Mucosa of descending colon (tissue), 3 donors: ENCODE measurements around the gene GAL3ST2. TPM values are rescaled to one million over a fixed set of nuclear protein-coding genes. Genes with fewer than 3 reads are reported as not detected.

Source experiments
- ATAC-seq: fragments of 200-7000 bp; cut with Tn5 transposase; one replicate; pipeline ENCODE4 v1.9.1; 2020; ENCODE audit warnings: mild to moderate bottlenecking, moderate library complexity
- DNase-seq, 3 donors: peaks; one replicate each; pipeline ENCODE4 v3.0.0-alpha.2; 2020
- H3K36me3 ChIP-seq: fragments of 200-600 bp; one replicate; pipeline ENCODE4 v1.8.0; 2021; ENCODE audit warnings: low read depth, mild to moderate bottlenecking
- H3K4me1 ChIP-seq: fragments of 200-600 bp; one replicate; pipeline ENCODE4 v1.8.0; 2021; ENCODE audit warnings: low read depth, mild to moderate bottlenecking
- H3K4me3 ChIP-seq: fragments of 200-600 bp; one replicate; pipeline ENCODE4 v1.8.0; 2021; ENCODE audit warnings: mild to moderate bottlenecking
- H3K9me3 ChIP-seq: fragments of 200-600 bp; one replicate; pipeline ENCODE4 v1.8.0; 2021; ENCODE audit warnings: mild to moderate bottlenecking
- intact Hi-C, 2 donors: fragments of 100-400 bp; cut with DNase I in 1 of 2; cut with micrococcal nuclease in 1 of 2; formaldehyde crosslinking; loops; one replicate each; pipeline versions ENCODE4 v1.11.0 to v1.11.1; 2022; cut with DNase I, micrococcal nuclease
- total RNA-seq, 3 donors: library from RNA; stranded (reverse); fragmentation: NEBNext Ultra II Directional in 2 of 3; extraction: Animal tissue kit (Norgen Biotek cat#: 25700) in 2 of 3; gene quantifications; one replicate each; pipeline versions ENCODE4 v1.2.1 to v1.2.4, GENCODE V29; 2021 to 2023
- TF ChIP-seq, protein P1 (sequence below): fragments of 200-600 bp; IDR thresholded peaks from one replicate; pipeline ENCODE4 v1.8.0; 2022; ENCODE audit warnings: antibody characterized with exemption, mild to moderate bottlenecking
- donor health status: DM: no; HTN: no; CAD: no; lungs with moderate emphysema.
- donor health status: DM: no; HTN: no; CAD: no.
- donor health status: DM: no; HTN: yes; CAD: no.

The GAL3ST2 gene
- total RNA-seq, 3 donors from 2014 or later = 15.1 to 46.5 (median 42.4) TPM

DNA sequence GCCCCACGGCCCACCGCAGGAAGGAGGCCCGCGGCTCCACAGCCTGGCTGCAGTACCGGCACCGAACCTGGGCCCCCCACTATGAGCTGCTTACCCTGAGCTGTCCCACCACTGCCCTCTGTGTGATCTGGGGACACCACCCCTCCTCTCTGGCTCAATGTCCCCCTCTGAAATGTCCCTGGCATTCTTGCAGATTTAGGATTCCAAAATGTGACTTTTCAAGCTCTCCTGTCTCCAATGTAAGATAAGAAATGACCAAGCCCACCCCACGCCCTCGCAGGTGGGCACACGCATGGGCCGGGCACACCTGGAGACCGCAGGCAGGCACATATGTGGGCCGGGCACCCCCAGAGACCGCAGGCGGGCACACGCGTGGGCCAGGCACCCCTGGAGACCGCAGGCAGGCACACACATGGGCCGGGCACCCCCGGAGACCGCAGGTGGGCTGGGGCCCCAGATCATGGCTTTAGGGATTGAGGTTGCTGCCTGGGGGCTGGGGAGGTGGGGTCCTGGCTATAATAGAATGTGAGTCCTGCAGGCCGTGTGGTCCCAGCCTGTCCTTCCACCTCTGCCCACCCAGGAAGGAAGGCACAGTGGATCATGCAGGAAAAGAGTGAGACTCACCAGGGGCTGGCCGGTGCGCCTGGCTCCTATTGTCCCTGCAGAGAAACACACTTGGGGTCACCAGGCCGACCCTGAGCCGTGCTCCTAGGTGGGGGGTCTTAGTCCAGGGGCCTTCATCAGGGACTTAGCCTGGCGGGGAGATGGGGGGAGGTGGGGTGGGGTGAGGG is 74.9 kb downstream of the GAL3ST2 start:
- Histone ChIP-seq H3K4me1 (no peaks in the 10 kb centered on the region), H3K9me3 (no peaks in the 10 kb centered on the region), H3K36me3 (no peaks in the 10 kb centered on the region), H3K4me3 (no peak overlapping the region)
- TF ChIP-seq, protein P1, sequence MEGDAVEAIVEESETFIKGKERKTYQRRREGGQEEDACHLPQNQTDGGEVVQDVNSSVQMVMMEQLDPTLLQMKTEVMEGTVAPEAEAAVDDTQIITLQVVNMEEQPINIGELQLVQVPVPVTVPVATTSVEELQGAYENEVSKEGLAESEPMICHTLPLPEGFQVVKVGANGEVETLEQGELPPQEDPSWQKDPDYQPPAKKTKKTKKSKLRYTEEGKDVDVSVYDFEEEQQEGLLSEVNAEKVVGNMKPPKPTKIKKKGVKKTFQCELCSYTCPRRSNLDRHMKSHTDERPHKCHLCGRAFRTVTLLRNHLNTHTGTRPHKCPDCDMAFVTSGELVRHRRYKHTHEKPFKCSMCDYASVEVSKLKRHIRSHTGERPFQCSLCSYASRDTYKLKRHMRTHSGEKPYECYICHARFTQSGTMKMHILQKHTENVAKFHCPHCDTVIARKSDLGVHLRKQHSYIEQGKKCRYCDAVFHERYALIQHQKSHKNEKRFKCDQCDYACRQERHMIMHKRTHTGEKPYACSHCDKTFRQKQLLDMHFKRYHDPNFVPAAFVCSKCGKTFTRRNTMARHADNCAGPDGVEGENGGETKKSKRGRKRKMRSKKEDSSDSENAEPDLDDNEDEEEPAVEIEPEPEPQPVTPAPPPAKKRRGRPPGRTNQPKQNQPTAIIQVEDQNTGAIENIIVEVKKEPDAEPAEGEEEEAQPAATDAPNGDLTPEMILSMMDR = no peak
- DNase-seq = peak in 1 of 3 donors; percentile 14
- ATAC-seq = no peak
- intact Hi-C loops = no loop called here

DNA sequence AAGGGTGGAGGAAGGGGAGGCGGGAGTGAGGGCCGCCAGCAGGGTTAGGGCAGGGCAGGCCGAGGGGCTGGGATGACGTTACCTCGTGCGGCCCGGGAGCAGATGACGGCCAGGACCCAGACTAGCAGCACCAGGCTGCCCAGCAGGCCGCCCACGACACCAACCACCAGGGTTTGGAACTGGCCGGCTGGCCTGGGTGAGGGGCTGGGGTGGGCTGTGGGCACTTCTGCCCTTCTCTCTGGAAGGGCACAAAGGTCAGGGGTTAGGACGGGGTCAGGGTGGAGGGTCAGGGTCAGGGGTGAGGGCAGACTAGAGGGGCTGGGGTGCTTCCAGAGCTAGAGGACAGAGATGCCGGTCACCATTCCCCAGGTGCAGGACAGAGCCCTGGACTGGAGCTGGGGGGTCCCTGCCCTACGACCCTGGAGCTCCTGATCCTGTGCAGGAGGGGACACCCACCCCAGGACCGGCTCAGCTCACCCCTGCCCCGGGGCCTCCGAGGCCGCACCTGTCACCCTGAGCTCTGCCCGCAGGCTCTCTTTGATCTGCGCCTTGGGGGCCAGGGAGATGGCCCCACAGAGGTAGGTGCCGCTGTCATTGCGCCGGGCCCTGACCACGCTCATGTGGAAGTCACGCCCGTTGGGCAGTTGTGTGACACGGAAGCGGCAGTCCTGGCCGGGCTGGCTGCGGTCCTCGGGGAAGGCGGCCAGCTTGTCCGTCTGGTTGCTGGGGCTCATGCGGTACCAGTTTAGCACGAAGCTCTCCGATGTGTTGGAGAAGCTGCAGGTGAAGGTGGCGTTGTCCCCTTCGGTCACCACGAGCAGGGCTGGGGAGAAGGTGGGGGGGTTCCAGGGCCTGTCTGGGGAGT is 75.7 kb downstream of the GAL3ST2 start:
- Histone ChIP-seq H3K4me3 (no peak overlapping the region), H3K4me1 (no peaks in the 10 kb centered on the region), H3K36me3 (no peaks in the 10 kb centered on the region), H3K9me3 (no peaks in the 10 kb centered on the region)
- TF ChIP-seq, protein P1 = no peak
- DNase-seq (peak in 1 of 3 donors; percentile 22), ATAC-seq (no peak)
- intact Hi-C loops = no loop called here

DNA sequence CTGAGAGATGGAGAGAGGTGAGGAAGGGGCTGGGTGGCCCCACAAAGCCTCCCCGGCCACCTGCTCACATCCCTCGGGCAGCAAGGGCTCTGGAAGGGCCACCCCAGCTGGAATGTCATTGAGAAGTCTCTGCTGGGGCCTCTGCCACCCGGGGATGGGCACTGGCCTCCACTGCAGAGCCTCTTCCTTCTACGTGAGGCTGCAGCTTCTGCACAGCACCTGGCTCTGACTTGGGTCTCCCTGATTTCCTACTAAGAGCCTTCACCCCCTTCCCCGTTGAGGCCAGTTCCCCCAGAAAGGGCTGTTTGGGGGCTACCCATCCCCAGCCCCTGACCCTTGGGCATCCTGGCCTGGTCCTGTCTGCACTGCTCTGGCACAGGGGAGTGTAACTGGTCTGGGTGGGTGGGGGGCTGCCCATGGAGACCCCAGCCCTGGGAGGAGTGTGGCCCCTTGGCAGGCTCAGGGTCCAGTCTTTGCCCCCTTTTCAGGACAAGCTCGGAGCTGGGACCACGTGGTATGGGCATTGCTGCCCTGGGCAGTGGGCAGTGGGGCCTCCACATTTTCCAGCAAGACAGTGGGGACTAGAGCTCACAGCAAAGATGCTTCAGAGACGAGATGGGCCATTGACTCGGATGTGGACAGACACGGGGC is 76.5 kb downstream of the GAL3ST2 start:
- ATAC-seq = no peak
- TF ChIP-seq, protein P1 = no peak
- peak in 1 of 3 donors; percentile 16 for DNase-seq
- intact Hi-C loops = no loop called here
- Histone ChIP-seq H3K4me3 (no peak overlapping the region), H3K36me3 (no peaks in the 10 kb centered on the region), H3K9me3 (no peaks in the 10 kb centered on the region), H3K4me1 (no peaks in the 10 kb centered on the region)

Other genes starting within 250 kb of the GAL3ST2 start
- gene BOK, start 218.1 kb upstream of the GAL3ST2 start, total RNA-seq = 10 to 100 TPM in 1 of 3 donors, 1 to 10 TPM in 2; 6.7 to 25.5 (median 7.4) TPM
- gene THAP4, start 139.7 kb upstream of the GAL3ST2 start, total RNA-seq = 10 to 100 TPM; 67.3 to 86.2 (median 68.8) TPM
- gene ATG4B, start 139.1 kb upstream of the GAL3ST2 start, total RNA-seq = 100 to 1,000 TPM in 1 of 3 donors, 10 to 100 TPM in 2; 87.9 to 154 (median 94.6) TPM
- gene DTYMK, start 90.0 kb upstream of the GAL3ST2 start, total RNA-seq = 10 to 100 TPM; 17.9 to 31.0 (median 19.7) TPM
- 10 to 100 TPM; 24.6 to 52.3 (median 35.1) TPM for gene ING5, start 74.8 kb upstream of the GAL3ST2 start, total RNA-seq
- 10 to 100 TPM; 52.2 to 88.6 (median 63.0) TPM for gene D2HGDH, start 42.2 kb upstream of the GAL3ST2 start, total RNA-seq
- 10 to 100 TPM; 41.4 to 72.5 (median 71.0) TPM for gene NEU4, start 32.4 kb downstream of the GAL3ST2 start, total RNA-seq
- gene PDCD1, start 82.1 kb downstream of the GAL3ST2 start, total RNA-seq = under 1 TPM in 2 of 3 donors, not detected in 1; 0.13 to 0.70 TPM
- not detected for gene RTP5, start 92.9 kb downstream of the GAL3ST2 start, total RNA-seq